GM21529 (cell line): ENCODE measurements around the gene ING5.

ENCODE experiments used
- ATAC-seq: cut with Tn5 transposase; IDR thresholded peaks from one replicate; pipeline ENCODE4 v1.9.1; 2021; ENCODE audit not compliant: unreplicated experiment

Gene ING5

GRCh38 chr2:241774419-241775222 is 72.8 kb downstream of the ING5 start:
- ATAC-seq: no peak

GRCh38 chr2:241775223-241776177 is 73.7 kb downstream of the ING5 start:
- ATAC-seq: no peak

- ATAC-seq: no peak
Measured at GRCh38 chr2:241776336-241777169, 74.7 kb downstream of the ING5 start, which contains the start of gene GAL3ST2. Gene GAL3ST2 (plus strand): TSS chr2:241776822. CDS start chr2:241776956, 134 bp downstream.

GRCh38 chr2:241777170-241777685 is 75.4 kb downstream of the ING5 start:
- no peak for ATAC-seq

- no peak for ATAC-seq
Measured at GRCh38 chr2:241777686-241778627, 76.1 kb downstream of the ING5 start.
